Keratinocyte (primary cell): ENCODE data around the gene GC. TPM values are rescaled to one million over a fixed set of nuclear protein-coding genes. Genes with fewer than 3 reads are reported as not detected.
"Not testable (repeated sequence)": the region's sequence is repeated elsewhere in the genome, so short reads cannot be mapped to it uniquely, and the experiment has no call there.

Source experiments
- DNase-seq: peaks from one replicate; pipeline ENCODE4 v3.0.0-alpha.2; 2011; ENCODE audit warnings: low read depth, missing footprints, low spot score
- FAIRE-seq: peaks from 2 replicates; lab custom pipeline; 2011; peaks lifted over from hg19 to GRCh38; lab: Jason Lieb, UNC
- H2AFZ ChIP-seq: 2 replicates; pipeline ENCODE4 v1.6.0; 2012; ENCODE audit warnings: low read length, control low read depth, inconsistent platforms; ENCODE audit not compliant: control insufficient read depth
- H3K27ac ChIP-seq: 2 replicates; pipeline ENCODE4 v1.5.1; 2011; ENCODE audit warnings: low read length; ENCODE audit not compliant: control insufficient read depth, insufficient read depth
- H3K27me3 ChIP-seq: 3 replicates; pipeline ENCODE4 v1.6.0; 2011; ENCODE audit warnings: low read length; ENCODE audit not compliant: control insufficient read depth, insufficient read depth; ENCODE audit errors: extremely low read depth
- H3K36me3 ChIP-seq, 2 experiments: 2 replicates in 1 of 2; 3 replicates in 1 of 2; pipeline ENCODE4 v1.5.1; 2011; ENCODE audit warnings: low read length in 2 of 2, mild to moderate bottlenecking in 1 of 2; ENCODE audit not compliant: control insufficient read depth in 2 of 2, insufficient read depth in 2 of 2; ENCODE audit errors: extremely low read depth in 1 of 2
- H3K4me1 ChIP-seq: 3 replicates; pipeline ENCODE4 v1.5.1; 2011; ENCODE audit warnings: low read length; ENCODE audit not compliant: control insufficient read depth, insufficient read depth; ENCODE audit errors: extremely low read depth
- H3K4me2 ChIP-seq: 3 replicates; pipeline ENCODE4 v1.6.0; 2011; ENCODE audit warnings: low read depth, low read length; ENCODE audit not compliant: control insufficient read depth, insufficient read depth; ENCODE audit errors: extremely low read depth
- H3K4me3 ChIP-seq, 3 experiments: fragments of 200-600 bp in 1 of 3; sonication (generic) in 1 of 3; 2 replicates in 2 of 3; 3 replicates in 1 of 3; pipeline ENCODE4 v1.5.1; 2011 to 2016; ENCODE audit warnings: low read length in 3 of 3, mild to moderate bottlenecking in 3 of 3, control low read depth in 2 of 3, inconsistent platforms in 1 of 3, low read depth in 1 of 3, mixed read lengths in 1 of 3, mixed run types in 1 of 3, moderate library complexity in 1 of 3; ENCODE audit not compliant: control insufficient read depth in 2 of 3, insufficient read depth in 2 of 3; ENCODE audit errors: extremely low read depth in 1 of 3
- H3K79me2 ChIP-seq: 2 replicates; pipeline ENCODE4 v1.6.0; 2012; ENCODE audit warnings: low read length; ENCODE audit not compliant: control insufficient read depth, insufficient read depth
- H3K9ac ChIP-seq: 3 replicates; pipeline ENCODE4 v1.6.0; 2011; ENCODE audit warnings: low read length; ENCODE audit not compliant: control insufficient read depth, insufficient read depth; ENCODE audit errors: extremely low read depth
- H3K9me1 ChIP-seq: 3 replicates; pipeline ENCODE4 v1.6.0; 2011; ENCODE audit warnings: low read length; ENCODE audit not compliant: control insufficient read depth, insufficient read depth; ENCODE audit errors: extremely low read depth
- H3K9me3 ChIP-seq: 2 replicates; pipeline ENCODE4 v1.5.1; 2012; ENCODE audit warnings: low read depth, low read length; ENCODE audit not compliant: control insufficient read depth
- H4K20me1 ChIP-seq: 3 replicates; pipeline ENCODE4 v1.6.0; 2011; ENCODE audit warnings: low read length; ENCODE audit not compliant: control insufficient read depth, insufficient read depth; ENCODE audit errors: extremely low read depth
- CTCF ChIP-seq, 3 experiments: IDR thresholded peaks in 1 of 3; conservative IDR thresholded peaks in 1 of 3; optimal IDR thresholded peaks in 1 of 3; 2 replicates in 2 of 3; 3 replicates in 1 of 3; pipeline versions ENCODE3 to v1.5.1; 2011; ENCODE audit warnings: low read length in 3 of 3, mild to moderate bottlenecking in 3 of 3, moderate library complexity in 2 of 3, control low read depth in 1 of 3, inconsistent platforms in 1 of 3; ENCODE audit not compliant: insufficient read depth in 2 of 3; ENCODE audit errors: extremely low read depth in 1 of 3
- EZH2 ChIP-seq: IDR thresholded peaks from one replicate; pipeline ENCODE4 v1.6.1; 2012; ENCODE audit warnings: inconsistent platforms, mild to moderate bottlenecking, low read length, moderate library complexity
- dilution Hi-C: fragments of 300-500 bp; cut with MboI; formaldehyde crosslinking; loops from one replicate; pipeline ENCODE4 v1.7.0; 2020; ENCODE audit warnings: low sequenced_read_pairs; ENCODE audit not compliant: extremely low pct_ligation_motif_present
- polyA plus RNA-seq, 5 experiments: library from polyadenylated mRNA; depleted of rRNA in 3 of 5; stranded (reverse) in 3 of 5; stranded (forward) in 1 of 5; unstranded in 1 of 5; fragments of >200 nt; gene quantifications; 1 replicate in 1 of 5; 2 replicates in 3 of 5; 3 replicates in 1 of 5; pipeline versions ENCODE4 v1.2.1 to v1.2.3, GENCODE V29; 2011 to 2012; ENCODE audit warnings: missing spikeins in 2 of 5, low read depth in 1 of 5, low replicate concordance in 1 of 5

The GC gene
- polyA plus RNA-seq, 1 donor (not counting 4 experiments of a cell fraction or from before 2014, with no cell fraction given): not detected

GRCh38 chr4:71746379-71746778 is 37.5 kb downstream of the GC start:
- no peaks in the 10 kb centered on the region for H4K20me1 ChIP-seq
- H3K27ac ChIP-seq: no peak overlapping the region
- H3K27me3 ChIP-seq: no peaks in the 10 kb centered on the region
- FAIRE-seq (no peak), DNase-seq (no peak)
- no peaks in the 10 kb centered on the region for H3K79me2 ChIP-seq
- H3K9me1 ChIP-seq: no peaks in the 10 kb centered on the region
- H3K9me3 ChIP-seq: no peaks in the 10 kb centered on the region
- no peaks in the 10 kb centered on the region for H3K4me1 ChIP-seq
- H3K4me3 ChIP-seq: no peak overlapping the region
- no peak for TF ChIP-seq EZH2
- no peak for TF ChIP-seq CTCF (optimal IDR thresholded peaks at IDR 0.05 in 1 of 3, IDR thresholded peaks at IDR 0.05 in 1 of 3, conservative IDR thresholded peaks at IDR 0.05 in 1 of 3; ENCODE audit: extremely low read depth in 1 of 3, insufficient read depth in 2 of 3, low read length in 3 of 3)
- H3K36me3 ChIP-seq: no peaks in the 10 kb centered on the region
- no peak overlapping the region for H2AFZ ChIP-seq
- H3K9ac ChIP-seq: no peak overlapping the region
- dilution Hi-C loops: no loop called here
- H3K4me2 ChIP-seq: no peak overlapping the region

GRCh38 chr4:71738782-71739181 is 45.1 kb downstream of the GC start:
- H3K27me3 ChIP-seq, H2AFZ ChIP-seq, H3K4me1 ChIP-seq, H3K4me3 ChIP-seq, H3K4me2 ChIP-seq, H3K9ac ChIP-seq, H3K9me1 ChIP-seq, H3K79me2 ChIP-seq, H3K9me3 ChIP-seq, H3K36me3 ChIP-seq, FAIRE-seq, dilution Hi-C loops, H4K20me1 ChIP-seq, DNase-seq, H3K27ac ChIP-seq: not testable (repeated sequence)

GRCh38 chr4:71732706-71733105 is 51.2 kb downstream of the GC start:
- no peak overlapping the region for H3K9ac ChIP-seq
- peak in 1 of 3 experiments; percentile 31 for TF ChIP-seq CTCF (optimal IDR thresholded peaks at IDR 0.05 in 1 of 3, IDR thresholded peaks at IDR 0.05 in 1 of 3, conservative IDR thresholded peaks at IDR 0.05 in 1 of 3; ENCODE audit: extremely low read depth in 1 of 3, insufficient read depth in 2 of 3, low read length in 3 of 3)
- TF ChIP-seq EZH2: no peak
- FAIRE-seq: no peak
- H3K79me2 ChIP-seq: no peaks in the 10 kb centered on the region
- no peak overlapping the region for H3K27ac ChIP-seq
- H2AFZ ChIP-seq: no peak overlapping the region
- no peak overlapping the region for H3K4me2 ChIP-seq
- H3K36me3 ChIP-seq: no peaks in the 10 kb centered on the region
- no peaks in the 10 kb centered on the region for H3K9me3 ChIP-seq
- no peak overlapping the region for H3K4me3 ChIP-seq
- no peaks in the 10 kb centered on the region for H4K20me1 ChIP-seq
- H3K9me1 ChIP-seq: no peaks in the 10 kb centered on the region
- DNase-seq: no peak
- dilution Hi-C loops: no loop called here
- H3K27me3 ChIP-seq: no peaks in the 10 kb centered on the region
- H3K4me1 ChIP-seq: no peaks in the 10 kb centered on the region
